A549 treated with dexamethasone at 1 μM for 4 hours (cell line): ENCODE data around the gene HSPH1. TPM values are rescaled to one million over a fixed set of nuclear protein-coding genes. Genes with fewer than 3 reads are reported as not detected.

Experiments used
- total RNA-seq: library from RNA; stranded (reverse); fragments of 200-300 nt; extraction: Qiagen RNA extraction; gene quantifications from 5 replicates; pipeline ENCODE4 v1.2.3, GENCODE V29; 2022

The HSPH1 gene
- total RNA-seq = 62.5 to 110 TPM (median 101 TPM) in 5 replicates

GRCh38 chr13:31161557-31162150 is at the start of gene HSPH1:
Gene HSPH1 (minus strand): TSS chr13:31161904. CDS start chr13:31161582, 322 bp downstream.

GRCh38 chr13:31199849-31200636 is 38.3 kb upstream of the HSPH1 start, which contains the start of gene B3GLCT:
Gene B3GLCT (plus strand): TSS chr13:31199975. CDS start chr13:31200085, 110 bp downstream.

Other genes with a start within 250 kb of the HSPH1 start
- not detected in 5 replicates for gene TEX26, start 229.2 kb downstream of the HSPH1 start, total RNA-seq
- gene B3GLCT, start 38.1 kb upstream of the HSPH1 start, total RNA-seq = 4.1 to 5.7 TPM (median 5.0 TPM) in 5 replicates